HepG2 (cell line): ENCODE data around the gene MC1R. TPM values are rescaled to one million over a fixed set of nuclear protein-coding genes. Genes with fewer than 3 reads are reported as not detected.

ENCODE experiments used
- ATF2 ChIP-seq: sonication (generic); formaldehyde crosslinking; IDR thresholded peaks from 2 replicates; pipeline ENCODE4 v1.4.0; 2020; ENCODE audit warnings: missing genetic modification reagents
- GATAD1 ChIP-seq: IDR thresholded peaks from 2 replicates; pipeline ENCODE4 v1.6.1; 2016; ENCODE audit warnings: missing genetic modification reagents, missing compliant biosample characterization
- HINFP ChIP-seq: sonication (generic); formaldehyde crosslinking; IDR thresholded peaks from 2 replicates; pipeline ENCODE4 v1.4.0; 2020; ENCODE audit warnings: low read depth, mild to moderate bottlenecking, missing genetic modification reagents
- JDP2 ChIP-seq: sonication (generic); formaldehyde crosslinking; IDR thresholded peaks from 2 replicates; pipeline ENCODE4 v1.8.1; 2022; ENCODE audit warnings: missing genetic modification reagents, borderline replicate concordance
- JUN ChIP-seq: sonication (generic); formaldehyde crosslinking; IDR thresholded peaks from 2 replicates; pipeline ENCODE4 v1.4.0; 2020; ENCODE audit warnings: mild to moderate bottlenecking, missing genetic modification reagents
- RAD21 ChIP-seq: fragments of 450-650 bp; formaldehyde crosslinking; IDR thresholded peaks from 2 replicates; pipeline ENCODE4 v1.5.0; 2020; ENCODE audit warnings: mild to moderate bottlenecking
- TMF1 ChIP-seq: sonication (generic); formaldehyde crosslinking; IDR thresholded peaks from 2 replicates; pipeline ENCODE4 v1.8.1; 2022; ENCODE audit warnings: low read depth, missing genetic modification reagents
- TSC22D2 ChIP-seq: sonication (generic); formaldehyde crosslinking; IDR thresholded peaks from 2 replicates; pipeline ENCODE4 v1.5.1; 2020; ENCODE audit warnings: missing genetic modification reagents, mild to moderate bottlenecking, borderline replicate concordance
- ZNF205 ChIP-seq: IDR thresholded peaks from 2 replicates; pipeline ENCODE4 v1.6.1; 2018; ENCODE audit warnings: missing biosample characterization, missing genetic modification reagents
- ZNF3 ChIP-seq: IDR thresholded peaks from 2 replicates; pipeline ENCODE4 v1.7.0; 2017; ENCODE audit warnings: inconsistent platforms
- ZNF670 ChIP-seq: sonication (generic); formaldehyde crosslinking; IDR thresholded peaks from 2 replicates; pipeline ENCODE4 v1.8.0; 2022; ENCODE audit warnings: mild to moderate bottlenecking, missing genetic modification reagents, borderline replicate concordance
- ZNF891 ChIP-seq: sonication (generic); formaldehyde crosslinking; IDR thresholded peaks from 2 replicates; pipeline ENCODE4 v1.5.0; 2020; ENCODE audit warnings: mild to moderate bottlenecking, missing genetic modification reagents
- polyA plus RNA-seq, 8 experiments: library from polyadenylated mRNA; depleted of rRNA in 3 of 8; stranded (reverse) in 7 of 8; unstranded in 1 of 8; fragments of >200 nt; fragmentation: Illumina TruSeq in 4 of 8; extraction: Trizol in 4 of 8; gene quantifications; 2 replicates each; pipeline versions ENCODE4 v1.2.1 to v1.2.3, GENCODE V29; 2011 to 2016; ENCODE audit warnings: low read depth in 4 of 8, missing spikeins in 1 of 8, mixed read lengths in 1 of 8; ENCODE audit not compliant: insufficient read depth in 1 of 8
- total RNA-seq, 5 experiments: library from RNA; depleted of rRNA; stranded (reverse); fragments of >200 nt; fragmentation: Illumina TruSeq; extraction: Trizol; gene quantifications; 2 replicates each; pipeline ENCODE4 v1.2.3, GENCODE V29; 2016; ENCODE audit warnings: low read depth in 1 of 5
- TF ChIP-seq, protein P1 (sequence below): sonication (generic); formaldehyde crosslinking; IDR thresholded peaks from 2 replicates; pipeline ENCODE4 v1.8.0; 2022; ENCODE audit warnings: mild to moderate bottlenecking, missing genetic modification reagents, moderate library complexity
- TF ChIP-seq, protein P2 (sequence below): sonication (generic); formaldehyde crosslinking; IDR thresholded peaks from 2 replicates; pipeline ENCODE4 v1.4.0; 2020; ENCODE audit warnings: missing genetic modification reagents
- TF ChIP-seq, protein P3 (sequence below): sonication (generic); formaldehyde crosslinking; IDR thresholded peaks from 2 replicates; pipeline ENCODE4 v1.4.0; 2020; ENCODE audit warnings: missing genetic modification reagents

The MC1R gene
- total and polyA plus RNA-seq, 2 of the 13 experiments (the other 11 are each of a cell fraction or from before 2014, with no cell fraction given) = 9.1 to 14.8 TPM

- TF ChIP-seq, protein P1, sequence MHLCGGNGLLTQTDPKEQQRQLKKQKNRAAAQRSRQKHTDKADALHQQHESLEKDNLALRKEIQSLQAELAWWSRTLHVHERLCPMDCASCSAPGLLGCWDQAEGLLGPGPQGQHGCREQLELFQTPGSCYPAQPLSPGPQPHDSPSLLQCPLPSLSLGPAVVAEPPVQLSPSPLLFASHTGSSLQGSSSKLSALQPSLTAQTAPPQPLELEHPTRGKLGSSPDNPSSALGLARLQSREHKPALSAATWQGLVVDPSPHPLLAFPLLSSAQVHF (CRISPR knock-in tag) = peak; percentile 61; the same call in 1 of the 2 replicates
- TF ChIP-seq JDP2 (CRISPR knock-in tag) (peak; percentile 35; the same call in 1 of the 2 replicates), ATF2 (peak; percentile 56; the same call in 1 of the 2 replicates), ZNF670 (0 out of 2 replicates have a peak, but pooled peaks have one; percentile 61), RAD21 (CRISPR knock-in tag) (peak; percentile 67), ZNF891 (CRISPR knock-in tag) (peak; percentile 74), HINFP (no peak; the same call in none of the 2 replicates), ZNF205 (peak; percentile 91), ZNF3 (CRISPR knock-in tag) (no peak), TSC22D2 (CRISPR knock-in tag) (peak; percentile 26; the same call in 1 of the 2 replicates), TMF1 (CRISPR knock-in tag) (no peak; the same call in none of the 2 replicates), JUN (CRISPR knock-in tag) (0 out of 2 replicates have a peak, but pooled peaks have one; percentile 13), GATAD1 (CRISPR knock-in tag) (peak; percentile 73; the same call in 1 of the 2 replicates)
- TF ChIP-seq, protein P2, sequence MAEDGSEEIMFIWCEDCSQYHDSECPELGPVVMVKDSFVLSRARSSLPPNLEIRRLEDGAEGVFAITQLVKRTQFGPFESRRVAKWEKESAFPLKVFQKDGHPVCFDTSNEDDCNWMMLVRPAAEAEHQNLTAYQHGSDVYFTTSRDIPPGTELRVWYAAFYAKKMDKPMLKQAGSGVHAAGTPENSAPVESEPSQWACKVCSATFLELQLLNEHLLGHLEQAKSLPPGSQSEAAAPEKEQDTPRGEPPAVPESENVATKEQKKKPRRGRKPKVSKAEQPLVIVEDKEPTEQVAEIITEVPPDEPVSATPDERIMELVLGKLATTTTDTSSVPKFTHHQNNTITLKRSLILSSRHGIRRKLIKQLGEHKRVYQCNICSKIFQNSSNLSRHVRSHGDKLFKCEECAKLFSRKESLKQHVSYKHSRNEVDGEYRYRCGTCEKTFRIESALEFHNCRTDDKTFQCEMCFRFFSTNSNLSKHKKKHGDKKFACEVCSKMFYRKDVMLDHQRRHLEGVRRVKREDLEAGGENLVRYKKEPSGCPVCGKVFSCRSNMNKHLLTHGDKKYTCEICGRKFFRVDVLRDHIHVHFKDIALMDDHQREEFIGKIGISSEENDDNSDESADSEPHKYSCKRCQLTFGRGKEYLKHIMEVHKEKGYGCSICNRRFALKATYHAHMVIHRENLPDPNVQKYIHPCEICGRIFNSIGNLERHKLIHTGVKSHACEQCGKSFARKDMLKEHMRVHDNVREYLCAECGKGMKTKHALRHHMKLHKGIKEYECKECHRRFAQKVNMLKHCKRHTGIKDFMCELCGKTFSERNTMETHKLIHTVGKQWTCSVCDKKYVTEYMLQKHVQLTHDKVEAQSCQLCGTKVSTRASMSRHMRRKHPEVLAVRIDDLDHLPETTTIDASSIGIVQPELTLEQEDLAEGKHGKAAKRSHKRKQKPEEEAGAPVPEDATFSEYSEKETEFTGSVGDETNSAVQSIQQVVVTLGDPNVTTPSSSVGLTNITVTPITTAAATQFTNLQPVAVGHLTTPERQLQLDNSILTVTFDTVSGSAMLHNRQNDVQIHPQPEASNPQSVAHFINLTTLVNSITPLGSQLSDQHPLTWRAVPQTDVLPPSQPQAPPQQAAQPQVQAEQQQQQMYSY (CRISPR knock-in tag) = 0 out of 2 replicates have a peak, but pooled peaks have one; percentile 19
- TF ChIP-seq, protein P3, sequence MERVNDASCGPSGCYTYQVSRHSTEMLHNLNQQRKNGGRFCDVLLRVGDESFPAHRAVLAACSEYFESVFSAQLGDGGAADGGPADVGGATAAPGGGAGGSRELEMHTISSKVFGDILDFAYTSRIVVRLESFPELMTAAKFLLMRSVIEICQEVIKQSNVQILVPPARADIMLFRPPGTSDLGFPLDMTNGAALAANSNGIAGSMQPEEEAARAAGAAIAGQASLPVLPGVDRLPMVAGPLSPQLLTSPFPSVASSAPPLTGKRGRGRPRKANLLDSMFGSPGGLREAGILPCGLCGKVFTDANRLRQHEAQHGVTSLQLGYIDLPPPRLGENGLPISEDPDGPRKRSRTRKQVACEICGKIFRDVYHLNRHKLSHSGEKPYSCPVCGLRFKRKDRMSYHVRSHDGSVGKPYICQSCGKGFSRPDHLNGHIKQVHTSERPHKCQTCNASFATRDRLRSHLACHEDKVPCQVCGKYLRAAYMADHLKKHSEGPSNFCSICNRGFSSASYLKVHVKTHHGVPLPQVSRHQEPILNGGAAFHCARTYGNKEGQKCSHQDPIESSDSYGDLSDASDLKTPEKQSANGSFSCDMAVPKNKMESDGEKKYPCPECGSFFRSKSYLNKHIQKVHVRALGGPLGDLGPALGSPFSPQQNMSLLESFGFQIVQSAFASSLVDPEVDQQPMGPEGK (CRISPR knock-in tag) = peak; percentile 98
These were observed at the start of gene MC1R (continued) for GRCh38 chr16:89918453-89919347.
